Loucy (cell line): ENCODE measurements around the gene CD300A.

Experiments
- CTCF ChIP-seq: fragments of 200-600 bp; sonication (generic); conservative IDR thresholded peaks from 2 replicates; pipeline ENCODE4 v1.5.1; 2014; ENCODE audit warnings: mild to moderate bottlenecking, antibody characterized with exemption, low read length
- EZH2phosphoT487 ChIP-seq: fragments of 200-600 bp; IDR thresholded peaks from 2 replicates; pipeline ENCODE4 v1.6.1; 2018; ENCODE audit warnings: antibody characterized with exemption, mild to moderate bottlenecking, moderate library complexity, borderline replicate concordance

- TF ChIP-seq CTCF (no peak), EZH2phosphoT487 (no peak)
Observed at GRCh38 chr17:74474043-74474792, 7.8 kb downstream of the CD300A start.
